ENCODE results near the gene TMEM273. TPM values are rescaled to one million over a fixed set of nuclear protein-coding genes. Genes with fewer than 3 reads are reported as not detected.

The TMEM273 gene
- total RNA-seq, 1 experiment from 2014 or later, result not detected

DNA sequence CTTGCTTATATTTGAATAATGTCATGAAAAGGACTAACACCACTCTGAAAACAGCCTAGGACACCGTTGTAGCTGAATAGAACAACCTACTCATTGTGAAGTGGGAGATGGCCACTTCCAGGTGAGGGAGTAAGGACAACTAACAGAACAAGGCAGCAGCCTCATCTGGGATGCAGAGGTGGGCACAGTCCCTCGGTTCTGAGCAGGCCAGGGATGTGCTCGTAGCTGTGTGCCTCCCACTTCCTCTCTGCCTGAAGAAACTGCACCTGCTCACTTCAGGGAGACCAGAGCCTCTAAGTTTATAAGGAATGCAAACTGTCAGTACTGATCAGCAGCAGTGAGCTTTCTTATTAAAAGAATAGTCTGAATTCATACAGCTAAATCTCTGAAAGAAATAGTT lies 75.3 kb downstream of the TMEM273 start (continued):
- TF ChIP-seq ZNF274 (IDR thresholded peaks at IDR 0.05; ENCODE audit: low read depth, low read length) (no peak), SIN3A (IDR thresholded peaks at IDR 0.05; ENCODE audit: low read depth) (no peak)
- TF ChIP-seq, protein P1, sequence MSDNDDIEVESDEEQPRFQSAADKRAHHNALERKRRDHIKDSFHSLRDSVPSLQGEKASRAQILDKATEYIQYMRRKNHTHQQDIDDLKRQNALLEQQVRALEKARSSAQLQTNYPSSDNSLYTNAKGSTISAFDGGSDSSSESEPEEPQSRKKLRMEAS (IDR thresholded peaks at IDR 0.05), result no peak

DNA sequence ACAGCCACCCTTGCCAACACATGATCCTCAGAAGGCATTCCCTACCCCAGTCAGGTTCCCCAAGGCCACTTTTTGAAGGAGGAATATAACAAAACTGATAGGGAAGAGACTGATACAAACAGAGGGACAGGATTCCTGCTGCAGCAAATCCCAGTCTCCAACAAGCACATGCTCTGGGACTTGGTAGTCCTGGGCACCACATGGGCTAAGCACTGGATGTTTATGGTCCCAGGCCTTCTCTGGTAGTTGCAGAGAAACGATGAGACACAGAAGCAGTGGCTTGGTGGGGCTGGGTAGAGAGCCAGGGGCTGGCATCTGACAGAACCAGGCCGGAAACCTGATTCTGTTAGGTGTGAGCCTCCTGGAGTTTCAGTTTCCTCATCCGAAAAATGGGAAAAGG lies 76.1 kb downstream of the TMEM273 start:
- RAD21 ChIA-PET (ENCODE audit: low non-redundant PET in 1 of 2, low total read pairs in 2 of 2, uncharacterized antibody in 2 of 2, unreplicated experiment in 2 of 2), result no interaction called here

More for the DNA sequence above, 76.1 kb downstream of the TMEM273 start:
- TF ChIP-seq YY1 (IDR thresholded peaks at IDR 0.05; ENCODE audit: extremely low read depth, insufficient replicate concordance, low read depth, low read length) (no peak), TCF7L2 (IDR thresholded peaks at IDR 0.05; ENCODE audit: borderline replicate concordance, extremely low read depth, insufficient read depth, insufficient read length) (no peak), POLR2A (IDR thresholded peaks at IDR 0.05; ENCODE audit: borderline replicate concordance, extremely low read depth, insufficient read depth, insufficient read length) (no peak), SRF (IDR thresholded peaks at IDR 0.05; ENCODE audit: low read depth) (no peak), ZFX (IDR thresholded peaks at IDR 0.05) (no peak), CBX3 (IDR thresholded peaks at IDR 0.05; ENCODE audit: low read depth) (no peak), POLR2AphosphoS5 (IDR thresholded peaks at IDR 0.05; ENCODE audit: low read depth, low read length) (no peak), SIN3A (IDR thresholded peaks at IDR 0.05; ENCODE audit: low read depth) (no peak), SP1 (IDR thresholded peaks at IDR 0.05; ENCODE audit: low read depth) (no peak), ZNF274 (IDR thresholded peaks at IDR 0.05; ENCODE audit: low read depth, low read length) (no peak), ELF1 (IDR thresholded peaks at IDR 0.05; ENCODE audit: borderline replicate concordance, low read depth) (no peak)
- TF ChIP-seq, protein P2, sequence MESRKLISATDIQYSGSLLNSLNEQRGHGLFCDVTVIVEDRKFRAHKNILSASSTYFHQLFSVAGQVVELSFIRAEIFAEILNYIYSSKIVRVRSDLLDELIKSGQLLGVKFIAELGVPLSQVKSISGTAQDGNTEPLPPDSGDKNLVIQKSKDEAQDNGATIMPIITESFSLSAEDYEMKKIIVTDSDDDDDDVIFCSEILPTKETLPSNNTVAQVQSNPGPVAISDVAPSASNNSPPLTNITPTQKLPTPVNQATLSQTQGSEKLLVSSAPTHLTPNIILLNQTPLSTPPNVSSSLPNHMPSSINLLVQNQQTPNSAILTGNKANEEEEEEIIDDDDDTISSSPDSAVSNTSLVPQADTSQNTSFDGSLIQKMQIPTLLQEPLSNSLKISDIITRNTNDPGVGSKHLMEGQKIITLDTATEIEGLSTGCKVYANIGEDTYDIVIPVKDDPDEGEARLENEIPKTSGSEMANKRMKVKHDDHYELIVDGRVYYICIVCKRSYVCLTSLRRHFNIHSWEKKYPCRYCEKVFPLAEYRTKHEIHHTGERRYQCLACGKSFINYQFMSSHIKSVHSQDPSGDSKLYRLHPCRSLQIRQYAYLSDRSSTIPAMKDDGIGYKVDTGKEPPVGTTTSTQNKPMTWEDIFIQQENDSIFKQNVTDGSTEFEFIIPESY (IDR thresholded peaks at IDR 0.05; ENCODE audit: extremely low read depth, insufficient replicate concordance, low read length), result no peak
- TF ChIP-seq, protein P3, sequence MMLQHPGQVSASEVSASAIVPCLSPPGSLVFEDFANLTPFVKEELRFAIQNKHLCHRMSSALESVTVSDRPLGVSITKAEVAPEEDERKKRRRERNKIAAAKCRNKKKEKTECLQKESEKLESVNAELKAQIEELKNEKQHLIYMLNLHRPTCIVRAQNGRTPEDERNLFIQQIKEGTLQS (IDR thresholded peaks at IDR 0.05), result no peak
- Histone ChIP-seq H3K9me2 (ENCODE audit: insufficient read depth) (no peaks in the 10 kb centered on the region), H3K27me3 (ENCODE audit: insufficient read depth, low read length) (peaks cover 11% of the 10 kb centered on the region), H4K20me1 (ENCODE audit: insufficient read depth) (no peaks in the 10 kb centered on the region), H3K36me3 (ENCODE audit: control insufficient read depth in 1 of 2, insufficient read depth in 2 of 2, low read length in 2 of 2) (no peaks in the 10 kb centered on the region), H3K9ac (ENCODE audit: low read length) (no peak overlapping the region), H3K9me3 (ENCODE audit: control insufficient read depth in 1 of 2, insufficient read depth in 1 of 2, low read depth in 1 of 2, low read length in 2 of 2) (no peaks in the 10 kb centered on the region), H3K27ac (ENCODE audit: low read depth, low read length) (no peak overlapping the region), H3K4me1 (ENCODE audit: control insufficient read depth in 1 of 2, insufficient read depth in 2 of 2, low read length in 2 of 2) (no peaks in the 10 kb centered on the region), H3K79me2 (ENCODE audit: insufficient read depth, low read length) (no peaks in the 10 kb centered on the region), H2AFZ (ENCODE audit: low read depth, low read length, poor library complexity, severe bottlenecking) (no peak overlapping the region), H3K4me3 (replicated peaks in 1 of 2; ENCODE audit: low read depth in 1 of 2, low read length in 2 of 2) (no peak overlapping the region), H3K4me2 (ENCODE audit: low read length) (no peak overlapping the region)
- ChIA-PET POLR2A (no interaction called here), CTCF (no interaction called here)
- no peak for DNase-seq (ENCODE audit: low read depth, low spot score)
- BruUV-seq (replicated peaks), result no TSS peak
- no peak for ATAC-seq
- intact Hi-C loops (cut with micrococcal nuclease), result no loop called here
